CD4-positive, alpha-beta T cell treated with Interleukin-21 for 1 hour (primary cell): Measurements from ENCODE around the gene GUCY1B1.
A peak's percentile ranks its signal among the peaks of the same experiment; 100 is the strongest.
"Not testable (repeated sequence)": the region's sequence is repeated elsewhere in the genome, so short reads cannot be mapped to it uniquely, and the experiment has no call there.

ENCODE experiments used
- DNase-seq: peaks from one replicate; pipeline ENCODE4 v3.0.0-alpha.2; 2020

GUCY1B1 gene

DNA sequence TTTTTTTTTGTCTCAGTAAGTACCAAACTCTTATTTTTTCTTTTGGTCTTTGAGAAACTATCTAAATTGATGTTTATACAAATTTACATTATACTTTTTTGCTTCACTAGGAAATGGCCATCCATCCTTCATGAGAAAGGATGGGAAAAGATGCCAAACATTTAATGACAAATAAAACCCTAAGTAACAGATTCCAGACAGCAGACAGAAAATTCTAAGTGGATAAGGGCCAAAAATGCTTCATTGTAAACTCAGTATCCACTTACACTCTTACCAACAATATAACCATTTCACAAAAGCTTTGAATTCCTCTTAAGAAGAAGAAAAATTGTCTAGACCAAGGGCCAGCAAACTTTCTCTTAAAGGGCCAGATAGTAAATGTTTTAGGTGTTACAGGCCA lies 3.5 kb downstream of the GUCY1B1 start:
- no peak for DNase-seq

GRCh38 chr4:155763551-155763950 lies 4.7 kb downstream of the GUCY1B1 start:
- DNase-seq = no peak

GRCh38 chr4:155765149-155765548 lies 6.3 kb downstream of the GUCY1B1 start:
- no peak for DNase-seq

GRCh38 chr4:155766622-155767021 lies 7.8 kb downstream of the GUCY1B1 start:
- no peak for DNase-seq

DNA sequence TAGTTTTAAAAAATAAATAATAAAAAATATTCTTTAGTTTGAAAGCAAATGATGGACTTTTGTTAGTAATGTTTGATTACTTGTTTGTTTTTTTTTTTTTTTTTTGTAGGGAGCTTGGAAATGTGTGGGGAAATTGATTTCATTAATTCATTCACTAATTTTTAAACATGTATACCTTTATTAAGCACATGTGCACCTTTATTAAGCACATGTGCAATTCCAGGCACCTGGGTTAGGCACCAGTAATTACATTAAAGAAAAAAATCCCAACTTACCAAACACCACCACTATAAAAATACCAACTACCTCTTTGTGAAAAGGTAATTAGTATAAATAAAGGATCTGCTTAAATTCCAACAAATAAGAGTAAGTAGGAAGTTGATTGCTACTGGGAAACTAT lies 9.5 kb downstream of the GUCY1B1 start:
- no peak for DNase-seq

GRCh38 chr4:155769090-155769489 lies 10.3 kb downstream of the GUCY1B1 start:
- DNase-seq = no peak

GRCh38 chr4:155772459-155773195 lies 13.8 kb downstream of the GUCY1B1 start:
- DNase-seq = no peak

GRCh38 chr4:155773196-155773800 lies 14.5 kb downstream of the GUCY1B1 start:
- DNase-seq = no peak

DNA sequence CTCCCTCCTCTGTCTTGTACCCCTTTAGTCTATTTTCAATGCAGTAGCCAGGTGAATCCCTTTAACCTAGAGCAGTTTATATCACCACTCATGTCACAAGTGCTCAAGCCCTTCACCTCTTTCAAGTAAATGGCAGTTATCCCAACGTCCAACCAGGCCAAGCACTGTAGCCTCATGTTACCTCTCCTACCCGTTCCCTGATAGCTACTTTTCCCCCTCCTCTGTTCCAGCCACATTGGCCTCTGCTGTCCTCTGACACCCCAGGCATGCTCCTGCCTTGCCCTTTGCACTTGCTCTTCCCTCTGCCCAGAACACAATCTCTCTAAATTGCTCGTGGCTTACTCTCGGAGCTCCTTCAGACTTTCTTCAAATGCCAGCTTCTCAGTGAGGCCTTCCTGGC lies 15.2 kb downstream of the GUCY1B1 start:
- no peak for DNase-seq

DNA sequence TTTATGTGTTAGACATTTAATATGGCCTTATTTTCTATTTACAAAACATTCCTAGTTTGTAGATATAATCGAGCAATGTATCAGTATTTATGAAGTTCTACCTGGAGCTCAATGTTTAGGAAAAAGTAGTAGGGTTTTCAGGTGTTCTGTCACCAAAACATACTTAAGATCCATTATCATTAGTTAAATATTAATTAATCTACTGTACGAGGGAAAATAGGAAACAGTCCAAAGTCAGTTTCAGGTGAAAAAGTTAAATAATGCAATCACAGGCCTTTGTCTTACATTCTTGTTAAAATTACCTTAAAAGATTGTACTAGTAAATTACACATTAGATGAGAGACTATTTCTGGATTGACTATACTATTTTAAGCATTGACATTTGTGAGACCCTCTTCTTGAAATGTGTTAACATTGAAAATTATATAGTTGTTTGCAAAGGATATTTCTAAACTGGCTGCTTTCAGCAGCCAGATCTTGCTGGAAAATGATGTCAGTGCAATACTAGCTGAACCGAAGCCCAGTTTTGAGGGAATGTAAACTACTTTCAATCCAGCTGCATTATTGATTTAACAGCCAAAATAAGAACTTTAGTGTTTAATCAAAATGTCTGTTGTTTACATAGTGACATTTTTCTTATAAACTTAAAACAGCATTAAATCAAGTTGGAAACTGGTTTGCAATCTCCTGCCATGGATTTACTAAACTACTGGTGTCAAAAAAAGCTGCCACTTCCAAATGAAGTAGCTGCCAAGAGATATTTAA lies 19.3 kb downstream of the GUCY1B1 start:
- no peak for DNase-seq

DNA sequence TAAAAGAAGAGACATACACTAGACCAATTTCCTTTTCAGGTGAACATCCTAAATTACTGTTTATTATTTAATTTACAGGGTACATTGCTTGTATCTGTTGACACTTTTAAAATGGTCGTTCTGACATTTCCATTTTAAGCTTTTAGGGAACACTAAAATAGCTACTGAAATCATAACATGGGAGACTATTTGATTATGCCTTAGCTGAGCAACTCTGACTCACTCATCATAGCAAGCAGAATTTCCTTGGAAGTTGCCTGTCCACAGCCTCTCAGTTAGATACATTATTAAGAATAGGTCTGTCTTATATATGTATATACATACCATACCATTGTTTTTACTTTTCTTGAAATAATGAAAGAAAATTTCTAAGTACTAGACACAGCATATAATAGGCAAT lies 22.0 kb downstream of the GUCY1B1 start:
- no peak for DNase-seq

- no peak for DNase-seq
These were observed 22.5 kb downstream of the GUCY1B1 start for GRCh38 chr4:155781249-155781831.

DNA sequence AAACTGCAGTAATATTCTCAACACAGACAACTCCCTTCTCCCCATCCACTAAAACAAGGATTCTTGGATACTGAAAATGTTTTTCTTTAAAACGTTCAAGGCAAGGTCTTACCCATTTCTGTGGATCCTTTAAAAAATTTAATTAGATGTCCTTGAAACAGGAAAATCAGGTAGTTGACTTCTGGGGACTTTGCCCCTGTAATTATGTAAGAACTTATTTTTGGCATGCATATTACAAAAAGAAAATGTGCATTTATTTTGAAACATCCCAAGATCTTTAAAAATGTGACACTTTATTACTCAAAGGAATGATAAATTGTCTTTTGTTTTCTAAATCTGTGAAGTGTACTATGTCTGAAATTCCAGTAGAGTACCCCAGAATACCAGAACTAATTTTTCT lies 25.8 kb downstream of the GUCY1B1 start:
- DNase-seq = no peak

- no peak for DNase-seq
These were observed 27.0 kb downstream of the GUCY1B1 start for GRCh38 chr4:155785828-155786227.

GRCh38 chr4:155787113-155787710 lies 28.4 kb downstream of the GUCY1B1 start:
- peak; percentile 36 for DNase-seq

GRCh38 chr4:155789391-155789790 lies 30.6 kb downstream of the GUCY1B1 start:
- no peak for DNase-seq

DNA sequence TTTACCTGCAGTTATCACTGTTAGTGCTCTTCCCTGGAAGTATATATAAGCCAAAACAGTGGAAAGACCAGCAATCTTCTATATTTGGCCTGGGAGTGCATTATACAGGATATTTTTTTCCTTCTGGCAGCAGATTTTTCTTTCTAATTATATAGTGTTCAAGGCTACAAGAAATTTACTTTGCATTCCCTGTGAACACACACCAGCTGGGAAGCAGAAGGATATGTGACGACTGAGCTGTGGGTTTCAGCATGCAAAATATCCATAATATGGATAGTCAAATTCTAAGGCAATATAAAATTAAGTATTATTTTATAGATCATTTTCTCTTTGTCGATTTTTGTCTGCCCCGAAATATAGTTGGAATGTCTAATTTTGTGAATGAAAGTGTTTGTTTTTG lies 31.2 kb downstream of the GUCY1B1 start:
- no peak for DNase-seq

- DNase-seq = no peak
These were observed 35.9 kb downstream of the GUCY1B1 start for GRCh38 chr4:155794589-155795236.

- no peak for DNase-seq
These were observed 37.2 kb downstream of the GUCY1B1 start for GRCh38 chr4:155795991-155796390.

- DNase-seq = not testable (repeated sequence)
These were observed 38.8 kb downstream of the GUCY1B1 start for GRCh38 chr4:155797581-155797980.

DNA sequence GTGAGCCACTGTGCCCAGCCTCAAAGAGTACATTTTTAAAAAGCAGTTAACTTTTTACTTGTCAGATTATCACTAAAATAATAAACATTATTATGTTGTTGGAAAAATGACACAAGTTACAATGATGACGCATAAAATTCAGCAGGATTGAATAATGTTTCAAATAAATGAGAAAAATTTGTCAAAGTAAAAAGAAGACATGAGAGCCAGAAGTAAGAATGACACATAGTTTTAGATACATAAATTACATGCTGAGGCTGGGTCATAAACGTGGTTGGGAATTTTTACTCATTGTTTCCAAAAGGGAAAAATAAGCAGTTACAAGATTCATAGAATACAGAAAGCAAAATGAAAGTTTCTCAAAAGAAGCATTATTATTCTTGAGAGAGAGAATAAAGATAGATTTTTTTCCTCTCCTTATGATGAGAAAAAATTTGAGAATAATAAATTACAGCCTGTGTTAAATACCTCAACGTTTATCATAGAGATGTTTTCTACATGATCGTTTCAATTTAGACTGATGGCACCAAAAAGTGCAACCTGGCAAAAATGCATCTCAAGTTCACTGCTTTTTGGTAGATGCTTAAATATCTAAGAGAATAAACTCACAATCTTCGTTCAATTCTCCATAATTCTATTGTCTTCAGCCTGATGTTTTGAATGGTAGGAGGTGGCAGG lies 40.4 kb downstream of the GUCY1B1 start:
- DNase-seq = no peak

- DNase-seq = no peak
These were observed 40.9 kb downstream of the GUCY1B1 start for GRCh38 chr4:155799794-155800123.
